ENCODE data around the gene TMC8.
A peak's percentile ranks its signal among the peaks of the same experiment; 100 is the strongest.
"Not testable (repeated sequence)": the region's sequence is repeated elsewhere in the genome, so short reads cannot be mapped to it uniquely, and the experiment has no call there.

Gene TMC8

DNA sequence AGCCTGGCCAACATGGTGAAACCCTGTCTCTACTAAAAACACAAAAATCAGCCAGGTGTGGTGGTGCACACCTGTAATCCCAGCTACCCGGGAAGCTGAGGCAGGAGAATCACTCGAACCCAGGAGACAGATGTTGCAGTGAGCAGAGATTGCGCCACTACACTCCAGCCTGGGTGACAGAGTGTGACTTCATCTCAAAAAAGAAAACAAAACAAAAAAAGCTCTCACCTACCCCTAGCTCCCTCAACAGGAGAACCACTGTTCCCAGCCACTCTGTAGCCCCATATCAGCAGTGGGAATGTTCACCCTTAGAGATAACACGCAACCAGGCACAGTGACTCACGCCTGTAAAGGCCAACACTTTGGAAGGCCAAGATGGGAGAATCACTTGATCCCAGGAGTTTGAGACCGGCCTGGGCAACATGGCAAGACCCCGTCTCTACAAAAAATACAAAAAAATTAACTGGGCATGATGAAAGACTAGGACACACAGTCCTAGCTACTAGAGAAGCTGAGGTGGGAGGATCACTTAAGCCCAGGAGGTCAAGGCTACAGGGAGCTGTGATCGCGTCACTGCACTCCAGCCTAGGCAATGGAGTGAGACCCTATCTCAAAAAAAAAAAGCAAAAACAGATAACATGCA is 5.4 kb downstream of the TMC8 start:
- DNase-seq, result no peak

DNA sequence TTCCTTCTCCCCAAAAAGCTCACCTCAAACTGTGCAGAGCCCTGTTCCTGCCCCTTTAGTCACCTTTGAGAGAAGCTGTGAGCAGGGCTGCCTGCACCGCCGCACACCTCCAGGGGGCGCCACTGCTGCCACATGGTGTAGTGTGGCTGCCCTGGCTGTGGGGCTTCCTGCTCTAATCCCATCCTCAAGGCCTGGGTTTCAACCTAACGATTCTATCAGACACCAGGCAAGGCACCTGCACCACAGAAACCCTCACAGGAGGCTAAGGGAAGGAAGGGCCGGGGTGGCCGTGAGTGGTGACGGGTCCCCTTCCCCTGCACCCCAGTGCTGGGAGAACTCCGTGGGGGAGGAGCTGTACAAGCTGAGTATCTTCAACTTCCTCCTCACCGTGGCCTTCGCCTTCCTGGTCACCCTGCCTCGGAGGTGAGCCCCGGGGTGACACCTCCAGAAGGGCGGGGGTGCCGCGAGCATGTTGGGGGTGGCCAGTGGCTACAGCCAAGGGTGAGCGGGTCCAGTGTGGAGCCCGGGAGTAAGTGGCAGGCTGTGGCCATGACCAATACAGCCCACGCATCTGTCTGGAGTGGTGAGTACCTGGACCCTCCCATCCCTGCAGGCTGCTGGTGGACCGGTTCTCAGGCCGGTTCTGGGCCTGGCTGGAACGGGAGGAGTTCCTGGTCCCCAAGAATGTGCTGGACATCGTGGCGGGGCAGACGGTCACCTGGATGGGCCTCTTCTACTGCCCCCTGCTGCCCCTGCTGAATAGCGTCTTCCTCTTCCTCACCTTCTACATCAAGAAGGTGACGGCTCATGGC is 7.0 kb downstream of the TMC8 start:
- peak; percentile 79 for DNase-seq

DNA sequence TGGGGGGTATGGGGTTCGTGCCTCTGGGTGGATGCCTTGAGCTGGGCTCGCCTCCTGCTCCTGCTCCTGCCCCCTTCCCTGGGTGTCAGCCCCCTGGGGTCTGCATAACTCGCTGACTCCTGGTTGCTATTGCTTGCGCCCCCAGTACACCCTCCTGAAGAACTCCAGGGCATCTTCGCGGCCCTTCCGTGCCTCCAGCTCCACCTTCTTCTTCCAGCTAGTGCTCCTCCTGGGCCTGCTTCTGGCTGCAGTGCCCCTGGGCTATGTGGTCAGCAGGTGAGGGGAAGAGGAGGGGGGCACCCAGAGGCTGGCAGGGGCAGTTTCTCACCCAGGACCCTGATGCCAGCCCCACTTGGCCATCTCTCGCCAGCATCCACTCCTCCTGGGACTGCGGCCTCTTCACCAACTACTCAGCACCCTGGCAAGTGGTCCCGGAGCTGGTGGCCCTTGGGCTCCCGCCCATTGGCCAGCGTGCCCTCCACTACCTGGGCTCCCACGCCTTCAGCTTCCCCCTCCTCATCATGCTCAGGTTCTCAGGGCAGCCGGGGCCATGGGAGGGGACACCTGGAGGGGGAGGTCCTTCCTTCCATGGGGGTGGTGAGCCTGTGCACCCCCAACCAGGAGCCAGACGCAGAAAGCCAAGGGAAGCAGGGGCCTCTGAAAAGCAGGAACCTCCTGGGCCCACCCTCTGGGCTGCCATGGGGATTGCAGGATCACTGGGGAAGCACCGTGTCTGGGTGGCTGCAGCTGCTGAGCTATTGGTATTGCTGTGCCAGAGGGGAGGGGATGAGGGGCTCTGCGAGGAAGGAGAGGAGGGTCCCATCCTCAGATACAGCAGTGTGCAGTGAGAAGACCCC is 7.9 kb downstream of the TMC8 start:
- DNase-seq, result no peak

DNA sequence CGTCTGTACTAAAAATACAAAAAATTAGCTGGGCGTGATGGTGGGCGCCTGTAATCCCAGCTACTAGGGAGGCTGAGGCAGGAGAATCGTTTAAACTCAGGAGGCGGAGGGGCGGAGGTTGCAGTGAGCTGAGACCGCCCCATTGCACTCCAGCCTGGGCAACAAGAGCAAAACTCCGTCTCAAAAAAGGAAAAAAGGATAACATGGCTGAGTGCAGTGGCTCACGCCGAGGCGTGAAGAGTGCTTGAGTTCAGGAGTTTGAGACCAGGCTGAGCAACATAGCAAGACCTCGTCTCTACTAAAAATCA is 9.2 kb downstream of the TMC8 start:
- DNase-seq, result not testable (repeated sequence)

DNA sequence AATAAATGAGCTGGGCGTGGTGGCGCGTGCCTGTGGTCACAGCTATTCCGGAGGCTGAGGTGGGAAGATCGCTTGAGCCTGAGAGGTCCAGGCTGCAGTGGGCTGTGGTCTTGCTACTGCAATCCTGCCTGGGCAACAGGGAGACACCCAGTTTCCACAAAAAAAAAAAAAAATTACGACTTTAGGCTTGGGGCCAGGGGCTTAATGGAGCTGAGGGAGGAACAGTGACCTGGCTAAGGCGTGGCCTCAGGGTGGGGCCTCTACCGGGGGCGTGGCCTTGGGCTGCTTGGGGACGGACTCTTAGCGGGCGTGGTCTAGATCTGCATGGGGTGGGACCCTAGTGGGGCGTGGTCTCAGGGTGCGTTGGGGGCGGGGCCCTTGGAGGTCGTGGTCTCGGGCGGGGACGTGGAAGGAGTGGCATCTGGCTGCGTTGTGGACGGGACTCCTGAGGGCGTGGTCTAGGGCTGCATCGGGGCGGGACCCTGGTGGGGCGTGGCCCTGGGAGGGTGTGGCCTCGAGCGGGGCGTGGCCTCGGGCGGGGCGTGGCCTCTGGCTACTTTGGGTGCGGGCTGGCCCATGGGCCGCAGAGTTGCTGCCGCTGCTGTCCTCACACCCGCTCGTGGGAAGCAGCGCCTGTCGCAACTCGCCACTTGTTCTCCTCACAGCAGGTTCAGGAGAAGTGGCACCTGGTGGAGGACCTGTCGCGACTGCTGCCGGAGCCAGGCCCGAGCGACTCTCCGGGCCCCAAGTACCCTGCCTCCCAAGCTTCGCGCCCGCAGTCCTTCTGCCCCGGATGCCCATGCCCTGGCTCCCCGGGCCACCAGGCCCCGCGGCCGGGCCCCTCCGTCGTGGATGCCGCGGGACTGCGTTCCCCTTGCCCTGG is 9.8 kb downstream of the TMC8 start:
- peak; percentile 96 for DNase-seq

DNA sequence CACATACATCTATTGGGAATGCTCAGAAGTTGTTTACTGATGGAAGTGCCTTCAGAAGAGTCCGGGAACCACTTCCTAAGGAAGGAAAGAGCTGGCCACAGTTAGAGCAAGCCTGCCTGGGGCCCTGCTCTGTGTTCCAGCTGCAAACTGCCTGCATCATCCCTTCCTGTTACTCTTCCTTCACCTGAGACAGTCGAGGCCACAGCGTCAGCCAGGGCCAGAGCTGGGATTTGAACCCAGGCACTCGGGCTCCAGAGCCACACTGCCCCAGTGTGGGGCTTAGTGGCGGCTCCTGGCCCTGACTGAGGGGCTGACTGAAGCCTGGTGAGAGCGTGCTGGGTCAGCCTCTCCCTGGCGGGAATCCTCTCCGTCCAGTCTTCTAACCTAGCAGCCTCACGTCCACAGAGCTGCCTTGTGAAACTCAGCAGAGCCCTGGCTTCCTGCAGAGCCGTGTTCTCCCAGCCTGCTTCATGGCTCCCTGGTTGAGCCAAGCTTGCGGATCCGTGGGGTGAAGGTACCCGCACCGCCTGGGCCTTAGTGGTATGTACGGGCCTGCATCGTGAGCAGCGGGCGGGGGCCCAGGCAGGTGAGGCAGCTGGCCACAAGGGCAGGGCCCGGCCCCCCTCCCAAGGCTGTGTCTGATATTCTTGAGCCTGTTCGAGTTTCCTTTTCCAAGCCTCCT is 11.0 kb downstream of the TMC8 start:
- DNase-seq, result no peak

DNA sequence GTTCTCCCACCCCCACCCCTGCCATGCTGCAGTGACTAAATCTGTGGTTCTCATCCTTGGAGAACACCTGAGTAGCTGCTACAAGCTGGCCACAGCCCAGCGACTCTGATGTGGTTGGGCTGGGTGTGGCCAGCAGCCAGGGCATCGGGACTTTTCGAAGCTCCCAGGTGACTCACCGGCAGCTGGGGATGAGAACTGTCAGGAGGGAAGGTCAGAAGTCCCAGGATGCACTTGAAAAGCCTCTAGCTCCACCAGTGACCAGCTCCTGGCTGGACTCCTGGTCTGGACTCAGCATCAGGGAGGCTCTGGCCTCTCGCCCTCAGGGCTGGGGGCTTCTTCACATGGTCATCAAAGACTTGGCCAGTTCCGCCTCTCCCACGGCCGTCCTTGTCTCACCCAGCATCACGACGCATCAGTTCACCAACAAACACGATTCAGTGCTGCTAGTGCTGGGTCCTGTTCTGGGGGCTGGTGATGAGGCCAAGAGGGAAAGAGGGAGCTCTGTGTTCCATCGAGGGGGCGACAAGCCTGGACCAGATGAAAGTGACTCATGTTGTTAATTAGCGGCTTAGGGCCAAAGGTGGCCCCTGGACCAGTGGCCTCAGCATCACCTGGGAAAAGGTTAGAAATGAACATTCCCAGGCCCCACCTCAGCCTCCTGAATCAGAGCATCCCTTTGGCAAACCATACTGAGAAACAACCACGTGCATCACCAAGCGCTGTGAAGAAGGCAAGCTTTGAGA is 11.7 kb downstream of the TMC8 start:
- no peak for DNase-seq

DNA sequence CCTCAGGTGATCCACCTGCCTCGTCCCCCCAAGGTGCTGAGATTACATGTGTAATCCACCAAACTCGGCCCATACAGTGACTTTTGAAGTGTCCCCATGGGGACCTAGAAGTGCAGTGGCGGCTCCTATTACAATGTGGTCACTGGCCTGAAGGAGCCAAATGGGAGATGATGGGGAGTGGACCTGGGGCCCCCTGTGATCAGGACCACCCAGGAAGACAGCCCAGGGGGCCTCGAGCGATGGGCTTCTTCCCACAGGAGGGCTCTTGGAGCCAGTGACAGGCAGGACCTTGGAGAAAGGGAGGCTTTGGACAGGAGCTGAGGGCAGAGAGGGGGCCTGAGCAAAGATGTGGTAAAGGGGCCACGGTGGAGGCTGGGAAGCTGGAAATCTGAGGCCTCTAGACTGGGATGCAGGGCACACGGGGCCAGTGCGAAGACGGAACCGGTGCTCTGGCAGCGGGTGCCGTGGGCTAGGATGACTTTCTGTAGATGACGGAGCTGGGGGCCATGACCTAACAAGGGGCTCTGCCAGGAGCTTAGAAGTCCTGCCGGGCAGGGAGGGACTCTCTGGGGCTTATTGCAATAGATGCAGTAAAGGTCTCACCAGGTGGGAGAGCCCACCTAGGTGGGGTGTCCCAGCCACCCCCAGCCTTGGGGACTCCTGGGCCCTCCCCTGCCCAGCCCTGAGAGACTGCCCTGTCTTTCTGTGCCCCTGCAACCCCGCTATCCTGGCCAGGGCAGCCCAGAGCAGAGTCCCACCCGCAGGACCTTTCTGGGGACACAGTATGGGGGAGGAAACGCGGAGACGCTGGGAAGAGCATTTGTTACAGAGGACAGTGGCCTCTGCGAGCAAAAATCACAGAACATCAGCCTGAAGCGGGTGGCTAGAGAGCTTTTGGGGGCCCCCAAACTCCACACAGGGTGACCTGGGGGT is 12.9 kb downstream of the TMC8 start:
- no peak for DNase-seq

DNA sequence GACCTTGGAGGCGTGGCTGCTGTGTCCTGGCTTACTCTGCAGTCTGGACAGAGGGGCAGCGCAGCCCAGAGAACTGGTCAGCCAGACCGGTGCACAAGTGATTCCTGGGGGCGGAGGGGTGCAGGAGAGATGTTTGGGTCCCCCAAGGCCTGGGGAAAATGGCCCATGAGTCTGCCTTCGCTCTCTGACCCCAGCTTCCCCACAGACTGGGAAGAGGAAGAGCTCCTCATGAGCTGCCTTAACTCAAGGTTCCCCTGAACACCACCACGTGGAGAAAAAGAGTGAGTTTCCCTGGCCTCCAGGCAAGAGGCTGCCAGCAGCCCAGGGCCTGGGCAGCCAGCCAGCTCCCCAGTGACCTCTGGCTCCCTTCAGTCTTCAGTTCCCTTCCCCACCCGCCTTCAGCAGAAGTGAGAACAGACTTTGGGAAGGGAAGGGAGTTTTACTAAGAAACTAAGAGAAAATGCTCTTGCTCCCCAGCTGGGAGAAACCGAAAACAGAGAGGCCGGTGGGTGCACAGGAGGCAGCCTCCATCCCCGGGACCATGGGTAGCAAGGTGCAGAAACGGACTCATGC is 13.7 kb downstream of the TMC8 start:
- DNase-seq, result no peak

DNA sequence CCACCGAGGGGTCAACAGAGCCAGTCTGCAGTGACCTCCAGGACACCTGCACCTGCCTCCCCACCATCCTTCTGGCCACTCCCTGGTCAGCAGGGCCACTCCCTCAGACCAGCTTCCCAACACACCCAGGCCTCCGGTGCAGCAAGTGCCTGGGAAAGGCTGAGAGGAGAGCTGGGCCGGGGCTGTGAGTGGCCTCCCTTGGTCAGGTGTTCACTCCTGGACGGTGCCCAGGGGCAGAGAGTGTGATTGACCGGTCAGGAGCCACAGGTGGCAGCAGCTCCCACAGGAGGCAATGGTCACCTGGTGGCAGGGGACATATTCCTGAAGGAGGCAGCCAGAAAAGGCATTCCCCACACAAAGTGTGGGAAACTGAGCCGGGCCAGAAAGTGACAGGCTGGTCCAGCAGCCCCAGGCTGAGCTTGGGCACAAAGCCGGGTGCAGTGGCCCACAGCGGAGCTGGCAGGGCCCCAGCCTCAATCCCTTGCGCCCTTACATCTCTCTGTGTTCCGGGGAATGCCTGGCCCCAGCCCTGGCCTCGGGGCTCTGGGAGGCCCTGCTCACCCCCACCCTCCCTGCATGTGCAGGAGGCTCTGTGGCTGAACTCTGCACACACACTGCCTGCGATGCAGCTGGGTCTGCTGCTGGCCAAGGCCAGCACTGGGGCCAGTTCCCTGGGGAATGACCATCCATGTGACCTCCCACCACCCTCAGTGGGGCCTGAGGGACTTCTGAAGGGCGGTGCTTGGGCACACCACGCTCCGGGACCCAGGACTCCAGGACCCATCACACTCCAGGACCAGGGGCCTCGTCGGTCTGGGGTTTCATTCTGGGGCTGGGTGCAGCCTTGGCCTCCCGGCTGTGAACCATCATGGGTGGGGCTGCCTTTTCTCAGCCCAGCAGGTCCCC is 14.4 kb downstream of the TMC8 start:
- no peak for DNase-seq

DNA sequence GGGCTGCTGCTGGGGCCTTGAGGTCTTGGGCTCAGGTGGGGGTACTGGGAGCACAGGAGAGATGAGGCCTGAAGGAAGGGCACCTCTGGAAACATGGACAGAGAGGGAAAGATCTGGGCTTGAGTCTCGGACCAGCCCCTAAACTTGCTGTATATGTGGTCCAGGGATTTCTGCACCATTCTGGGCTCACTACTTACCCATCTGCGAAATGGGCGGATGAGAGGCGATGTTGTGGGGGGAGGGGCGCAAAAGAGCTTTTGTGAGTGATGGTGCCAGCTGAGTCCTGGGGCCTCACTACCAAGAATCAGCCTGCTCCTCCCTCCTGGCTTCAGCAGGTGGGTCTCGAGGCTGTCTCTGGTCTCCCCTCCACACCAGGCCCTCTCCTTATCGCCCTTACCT is 15.9 kb downstream of the TMC8 start:
- no peak for DNase-seq

DNA sequence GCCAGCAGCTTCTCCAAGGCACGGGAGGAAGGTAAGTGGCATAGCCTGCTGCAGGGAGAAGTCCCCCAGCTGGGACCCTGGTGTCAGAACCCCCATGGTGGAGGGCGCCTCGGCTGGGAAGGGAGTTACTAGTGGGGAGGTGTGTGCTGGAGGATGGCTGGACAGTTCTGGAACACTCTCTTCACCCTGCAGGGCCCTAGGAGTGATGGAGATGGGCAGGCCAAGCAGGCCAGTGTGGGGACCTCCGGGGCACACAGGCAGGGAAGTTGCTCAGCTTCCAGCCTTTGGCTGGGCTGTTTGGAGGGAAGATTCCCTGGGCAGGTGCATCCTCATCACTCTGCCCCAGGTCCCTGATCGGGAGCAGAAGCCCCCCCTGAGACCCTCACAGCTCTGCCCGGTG is 16.3 kb downstream of the TMC8 start:
- DNase-seq, result no peak

DNA sequence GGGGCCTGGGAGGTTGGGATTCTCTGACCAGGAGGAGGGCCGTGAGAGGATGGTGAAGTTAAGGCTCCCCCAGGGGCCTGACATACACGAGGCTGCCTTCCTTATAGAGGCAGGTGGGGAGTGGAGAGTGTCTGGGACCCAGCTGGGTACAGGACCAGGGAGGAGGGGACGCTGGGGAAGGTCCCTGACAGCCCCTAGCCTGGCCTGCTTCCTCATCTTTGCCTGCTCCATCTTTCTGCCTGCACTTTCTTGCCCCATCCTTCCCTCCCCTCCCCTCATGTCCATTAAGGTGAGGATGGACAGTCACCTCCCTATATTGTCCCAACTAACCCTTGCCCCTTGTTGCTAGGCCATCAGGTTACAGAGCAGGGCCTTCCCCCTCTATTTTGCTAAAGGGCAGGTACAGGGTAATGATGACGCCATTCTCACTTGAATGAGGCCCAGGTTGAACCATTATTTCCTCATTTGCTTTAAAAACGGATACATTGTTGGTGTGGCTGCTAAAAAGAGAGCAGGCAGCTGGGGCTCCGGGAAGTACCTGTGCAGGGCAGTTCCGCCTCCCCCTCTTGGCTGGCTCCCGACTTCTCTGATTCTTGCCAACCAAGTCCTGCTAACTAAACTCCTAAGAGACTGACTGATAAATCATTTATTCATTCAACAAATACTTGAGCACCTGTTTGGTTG is 16.9 kb downstream of the TMC8 start:
- DNase-seq, result no peak

DNA sequence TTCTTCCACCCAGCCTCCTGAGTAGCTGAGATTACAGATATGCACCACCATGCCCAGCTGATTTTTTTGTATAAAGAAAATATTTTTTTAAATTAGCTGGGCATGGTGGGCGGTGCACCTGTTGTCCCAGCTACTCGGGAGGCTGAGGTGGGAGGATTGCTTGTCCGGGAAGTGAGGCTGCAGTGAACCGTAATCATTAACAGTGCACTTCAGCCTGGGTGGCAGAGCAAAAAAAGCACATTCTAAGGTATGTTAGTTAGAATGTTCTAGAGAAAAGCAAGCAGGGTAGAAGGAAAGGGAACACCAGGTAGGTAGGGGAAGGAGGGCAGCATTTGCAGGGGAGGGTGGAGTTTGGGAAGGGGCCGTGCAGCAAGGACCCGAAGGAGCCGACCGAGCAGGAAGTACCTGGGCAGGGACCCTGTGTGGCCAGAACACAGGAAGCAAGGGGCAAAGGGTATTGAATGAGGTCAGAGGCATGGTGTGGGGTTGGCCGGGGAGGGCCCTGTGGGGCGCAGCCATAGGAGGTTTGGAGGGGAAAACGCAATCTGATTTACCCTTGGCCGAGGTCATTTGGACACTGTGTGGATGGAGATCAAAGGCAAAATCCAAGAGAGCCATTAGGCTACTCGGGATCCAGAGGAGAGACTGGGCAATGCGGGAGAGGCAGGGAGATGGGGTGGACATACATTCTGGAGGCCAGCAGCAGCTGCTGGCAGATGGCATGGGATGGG is 17.9 kb downstream of the TMC8 start:
- DNase-seq, result no peak

DNA sequence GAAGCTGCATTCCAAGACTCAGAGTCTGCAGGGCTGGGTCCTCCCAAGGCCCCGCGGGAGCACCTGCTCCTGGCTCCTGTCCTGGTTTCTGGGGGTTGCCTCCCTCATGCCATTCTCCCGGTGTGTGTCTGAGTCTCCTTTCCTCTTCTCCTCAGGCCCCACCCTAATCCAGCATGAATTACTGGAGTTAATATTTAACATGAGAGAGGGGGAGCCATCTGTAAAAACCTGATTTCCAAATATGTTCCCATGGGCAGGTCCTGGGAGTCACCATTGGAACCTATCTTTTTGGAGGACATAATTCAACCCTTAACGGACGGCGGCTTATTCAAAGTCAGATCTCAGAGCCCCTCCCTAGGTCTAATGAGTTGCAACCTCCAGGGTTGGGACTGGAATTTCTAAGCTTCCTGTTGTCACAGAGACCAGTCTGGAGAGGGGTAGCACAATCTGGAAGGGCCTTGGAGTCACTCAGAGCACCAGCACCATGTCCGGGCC is 21.0 kb downstream of the TMC8 start:
- DNase-seq, result no peak

DNA sequence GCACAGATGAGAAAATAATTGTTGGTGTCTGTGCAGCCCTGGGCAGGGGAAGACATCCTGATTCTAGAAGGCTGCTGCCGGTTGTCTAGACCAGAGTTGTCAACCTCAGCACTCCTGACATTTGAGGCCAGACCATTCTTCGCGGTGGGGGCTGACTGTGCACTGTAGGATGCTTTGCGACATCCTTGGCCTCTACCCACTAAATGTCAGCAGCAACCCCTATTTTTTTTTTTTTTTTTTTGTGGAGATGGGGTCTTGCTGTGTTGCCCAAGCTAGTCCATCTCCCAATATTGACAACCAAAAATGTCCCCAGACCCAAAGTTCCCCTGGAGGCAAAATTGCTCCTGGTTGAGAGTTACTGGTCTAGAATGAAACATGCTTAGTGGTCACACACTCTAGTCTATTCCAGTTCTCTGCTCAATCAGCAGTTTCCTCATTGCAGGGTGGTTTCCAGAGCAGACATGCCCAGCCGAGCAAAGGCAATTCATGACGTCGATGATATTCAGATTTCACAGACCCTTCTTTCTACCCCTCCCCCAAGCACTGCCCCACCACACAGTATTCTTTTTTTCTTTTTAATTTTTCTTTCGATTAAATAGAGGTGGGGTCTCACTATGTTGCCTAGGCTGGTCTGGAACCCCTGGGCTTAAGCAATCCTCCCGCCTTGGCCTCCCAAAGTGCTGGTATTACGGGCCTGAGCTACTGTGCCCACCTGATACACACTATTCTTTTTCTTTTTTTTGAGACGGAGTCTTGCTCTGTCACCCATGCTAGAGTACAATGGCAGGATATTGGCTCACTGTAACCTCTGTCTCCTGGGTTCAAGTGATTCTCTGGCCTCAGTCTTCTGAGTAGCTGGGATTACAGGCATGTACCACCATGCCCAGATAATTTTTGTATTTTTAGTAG is 24.6 kb downstream of the TMC8 start:
- no peak for DNase-seq

Data from activated effector memory CD4-positive, alpha-beta T cell treated with anti-CD3 and anti-CD28 coated beads, Interleukin-2, amount 50 U/mL, for 16 hours (primary cell).